ENCODE results near the gene ATP6V0D1.

The ATP6V0D1 gene

GRCh38 chr16:67451061-67451703 lies 29.8 kb downstream of the ATP6V0D1 start:
- POLR2A ChIA-PET: no interaction called here

DNA sequence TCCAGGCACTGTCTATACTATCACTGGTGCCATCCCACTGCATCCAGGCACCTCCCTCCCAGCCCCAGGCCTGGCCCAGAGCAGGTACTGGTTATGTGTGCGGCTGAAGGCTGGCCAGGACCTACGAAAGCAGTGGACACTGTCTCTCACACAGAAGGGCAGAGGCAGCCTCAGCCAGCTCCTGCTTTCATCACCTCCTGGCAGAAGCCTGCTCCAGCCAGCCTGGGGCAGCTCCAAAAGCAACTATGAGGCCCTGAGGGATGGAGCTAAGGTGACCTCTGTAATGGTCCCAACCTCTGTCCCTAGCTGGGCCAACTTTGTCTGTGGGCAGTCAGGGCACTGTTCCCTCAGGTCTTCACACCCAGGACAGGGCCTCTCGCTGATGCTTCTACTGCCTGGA lies 31.2 kb downstream of the ATP6V0D1 start:
- H3K4me3 ChIP-seq (ENCODE audit: low read depth, low read length): no peak overlapping the region
- H3K36me3 ChIP-seq (ENCODE audit: control insufficient read depth in 2 of 2, insufficient read depth in 1 of 2, low read length in 2 of 2): peaks cover 0 to 76% of the 10 kb centered on the region in 2 experiments; a peak in 1 of 3 replicates
- H3K27ac ChIP-seq (ENCODE audit: extremely low read depth, low read depth, low read length): no peak overlapping the region
- ChIA-PET POLR2A (interaction anchor here (0.7 kb wide), 1 partner anchor 33 kb away, joined by 3 read pairs; no protein-coding TSS in a partner anchor), CTCF (interaction anchor here (0.6 to 1.5 kb wide), 6 partner anchors 13 to 123 kb away, joined by 3 to 7 read pairs (median 3); partner anchors contain the start of genes ATP6V0D1, KCTD19 and LRRC36)
- no peaks in the 10 kb centered on the region for H3K9me3 ChIP-seq (ENCODE audit: control insufficient read depth, insufficient read depth, low read depth, low read length)
- no peaks in the 10 kb centered on the region for H3K4me1 ChIP-seq (ENCODE audit: control insufficient read depth, insufficient read depth, low read length)
- TF ChIP-seq, protein P1, sequence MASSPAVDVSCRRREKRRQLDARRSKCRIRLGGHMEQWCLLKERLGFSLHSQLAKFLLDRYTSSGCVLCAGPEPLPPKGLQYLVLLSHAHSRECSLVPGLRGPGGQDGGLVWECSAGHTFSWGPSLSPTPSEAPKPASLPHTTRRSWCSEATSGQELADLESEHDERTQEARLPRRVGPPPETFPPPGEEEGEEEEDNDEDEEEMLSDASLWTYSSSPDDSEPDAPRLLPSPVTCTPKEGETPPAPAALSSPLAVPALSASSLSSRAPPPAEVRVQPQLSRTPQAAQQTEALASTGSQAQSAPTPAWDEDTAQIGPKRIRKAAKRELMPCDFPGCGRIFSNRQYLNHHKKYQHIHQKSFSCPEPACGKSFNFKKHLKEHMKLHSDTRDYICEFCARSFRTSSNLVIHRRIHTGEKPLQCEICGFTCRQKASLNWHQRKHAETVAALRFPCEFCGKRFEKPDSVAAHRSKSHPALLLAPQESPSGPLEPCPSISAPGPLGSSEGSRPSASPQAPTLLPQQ (tag by site-specific recombination; IDR thresholded peaks at IDR 0.05): no peak
- TF ChIP-seq ZNF112 (tag by site-specific recombination; IDR thresholded peaks at IDR 0.05): no peak
- TF ChIP-seq ZNF114 (tag by site-specific recombination; IDR thresholded peaks at IDR 0.05): no peak
- no peak for TF ChIP-seq ZNF707 (tag by site-specific recombination; IDR thresholded peaks at IDR 0.05)
- no peak for TF ChIP-seq ZNF558 (tag by site-specific recombination; IDR thresholded peaks at IDR 0.05)
- TF ChIP-seq ZNF426 (tag by site-specific recombination; IDR thresholded peaks at IDR 0.05): no peak
- no peak for TF ChIP-seq CTCF (tag by site-specific recombination; IDR thresholded peaks at IDR 0.05)
- no peak for TF ChIP-seq ZNF837 (tag by site-specific recombination; IDR thresholded peaks at IDR 0.05)
- no peak for TF ChIP-seq ZFP41 (tag by site-specific recombination; IDR thresholded peaks at IDR 0.05; ENCODE audit: borderline replicate concordance)

More at GRCh38 chr16:67451061-67451703, 29.8 kb downstream of the ATP6V0D1 start:
- CTCF ChIA-PET: interaction anchor here (1.5 to 2.2 kb wide), 2 partner anchors 14 to 24 kb away, joined by 4 to 6 read pairs; no protein-coding TSS in a partner anchor
- Histone ChIP-seq H3K4me3 (ENCODE audit: low read depth, low read length) (no peak overlapping the region), H3K36me3 (ENCODE audit: control insufficient read depth in 2 of 2, insufficient read depth in 1 of 2, low read length in 2 of 2) (peaks cover 0 to 65% of the 10 kb centered on the region in 2 experiments; a peak in 1 of 3 replicates), H3K27ac (ENCODE audit: extremely low read depth, low read depth, low read length) (no peak overlapping the region), H3K9me3 (ENCODE audit: control insufficient read depth, insufficient read depth, low read depth, low read length) (no peaks in the 10 kb centered on the region), H3K4me1 (ENCODE audit: control insufficient read depth, insufficient read depth, low read length) (no peaks in the 10 kb centered on the region)
- TF ChIP-seq ZNF184 (tag by site-specific recombination; IDR thresholded peaks at IDR 0.05) (no peak), HOXC10 (CRISPR knock-in tag; IDR thresholded peaks at IDR 0.05) (no peak), GLI2 (tag by site-specific recombination; IDR thresholded peaks at IDR 0.05; ENCODE audit: borderline replicate concordance, low read depth) (no peak), ZNF48 (tag by site-specific recombination; IDR thresholded peaks at IDR 0.05) (no peak), ZNF175 (tag by site-specific recombination; IDR thresholded peaks at IDR 0.05) (no peak), ZNF394 (tag by site-specific recombination; IDR thresholded peaks at IDR 0.05; ENCODE audit: borderline replicate concordance) (no peak), EGR2 (tag by site-specific recombination; IDR thresholded peaks at IDR 0.05; ENCODE audit: low read depth) (no peak), ZNF146 (tag by site-specific recombination; IDR thresholded peaks at IDR 0.05) (no peak), ZNF548 (tag by site-specific recombination; IDR thresholded peaks at IDR 0.05) (no peak), ZNF214 (tag by site-specific recombination; IDR thresholded peaks at IDR 0.05; ENCODE audit: borderline replicate concordance) (no peak)
- TF ChIP-seq, protein P2, sequence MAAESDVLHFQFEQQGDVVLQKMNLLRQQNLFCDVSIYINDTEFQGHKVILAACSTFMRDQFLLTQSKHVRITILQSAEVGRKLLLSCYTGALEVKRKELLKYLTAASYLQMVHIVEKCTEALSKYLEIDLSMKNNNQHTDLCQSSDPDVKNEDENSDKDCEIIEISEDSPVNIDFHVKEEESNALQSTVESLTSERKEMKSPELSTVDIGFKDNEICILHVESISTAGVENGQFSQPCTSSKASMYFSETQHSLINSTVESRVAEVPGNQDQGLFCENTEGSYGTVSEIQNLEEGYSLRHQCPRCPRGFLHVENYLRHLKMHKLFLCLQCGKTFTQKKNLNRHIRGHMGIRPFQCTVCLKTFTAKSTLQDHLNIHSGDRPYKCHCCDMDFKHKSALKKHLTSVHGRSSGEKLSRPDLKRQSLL (tag by site-specific recombination; IDR thresholded peaks at IDR 0.05): no peak
- TF ChIP-seq, protein P3, sequence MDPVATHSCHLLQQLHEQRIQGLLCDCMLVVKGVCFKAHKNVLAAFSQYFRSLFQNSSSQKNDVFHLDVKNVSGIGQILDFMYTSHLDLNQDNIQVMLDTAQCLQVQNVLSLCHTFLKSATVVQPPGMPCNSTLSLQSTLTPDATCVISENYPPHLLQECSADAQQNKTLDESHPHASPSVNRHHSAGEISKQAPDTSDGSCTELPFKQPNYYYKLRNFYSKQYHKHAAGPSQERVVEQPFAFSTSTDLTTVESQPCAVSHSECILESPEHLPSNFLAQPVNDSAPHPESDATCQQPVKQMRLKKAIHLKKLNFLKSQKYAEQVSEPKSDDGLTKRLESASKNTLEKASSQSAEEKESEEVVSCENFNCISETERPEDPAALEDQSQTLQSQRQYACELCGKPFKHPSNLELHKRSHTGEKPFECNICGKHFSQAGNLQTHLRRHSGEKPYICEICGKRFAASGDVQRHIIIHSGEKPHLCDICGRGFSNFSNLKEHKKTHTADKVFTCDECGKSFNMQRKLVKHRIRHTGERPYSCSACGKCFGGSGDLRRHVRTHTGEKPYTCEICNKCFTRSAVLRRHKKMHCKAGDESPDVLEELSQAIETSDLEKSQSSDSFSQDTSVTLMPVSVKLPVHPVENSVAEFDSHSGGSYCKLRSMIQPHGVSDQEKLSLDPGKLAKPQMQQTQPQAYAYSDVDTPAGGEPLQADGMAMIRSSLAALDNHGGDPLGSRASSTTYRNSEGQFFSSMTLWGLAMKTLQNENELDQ (tag by site-specific recombination; IDR thresholded peaks at IDR 0.05; ENCODE audit: low read depth): no peak
- TF ChIP-seq, protein P4, sequence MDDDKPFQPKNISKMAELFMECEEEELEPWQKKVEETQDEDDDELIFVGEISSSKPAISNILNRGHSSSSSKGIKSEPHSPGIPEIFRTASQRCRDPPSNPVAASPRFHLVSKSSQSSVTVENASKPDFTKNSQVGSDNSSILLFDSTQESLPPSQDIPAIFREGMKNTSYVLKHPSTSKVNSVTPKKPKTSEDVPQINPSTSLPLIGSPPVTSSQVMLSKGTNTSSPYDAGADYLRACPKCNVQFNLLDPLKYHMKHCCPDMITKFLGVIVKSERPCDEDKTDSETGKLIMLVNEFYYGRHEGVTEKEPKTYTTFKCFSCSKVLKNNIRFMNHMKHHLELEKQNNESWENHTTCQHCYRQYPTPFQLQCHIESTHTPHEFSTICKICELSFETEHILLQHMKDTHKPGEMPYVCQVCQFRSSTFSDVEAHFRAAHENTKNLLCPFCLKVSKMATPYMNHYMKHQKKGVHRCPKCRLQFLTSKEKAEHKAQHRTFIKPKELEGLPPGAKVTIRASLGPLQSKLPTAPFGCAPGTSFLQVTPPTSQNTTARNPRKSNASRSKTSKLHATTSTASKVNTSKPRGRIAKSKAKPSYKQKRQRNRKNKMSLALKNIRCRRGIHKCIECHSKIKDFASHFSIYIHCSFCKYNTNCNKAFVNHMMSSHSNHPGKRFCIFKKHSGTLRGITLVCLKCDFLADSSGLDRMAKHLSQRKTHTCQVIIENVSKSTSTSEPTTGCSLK (tag by site-specific recombination; IDR thresholded peaks at IDR 0.05): no peak
- TF ChIP-seq, protein P5, sequence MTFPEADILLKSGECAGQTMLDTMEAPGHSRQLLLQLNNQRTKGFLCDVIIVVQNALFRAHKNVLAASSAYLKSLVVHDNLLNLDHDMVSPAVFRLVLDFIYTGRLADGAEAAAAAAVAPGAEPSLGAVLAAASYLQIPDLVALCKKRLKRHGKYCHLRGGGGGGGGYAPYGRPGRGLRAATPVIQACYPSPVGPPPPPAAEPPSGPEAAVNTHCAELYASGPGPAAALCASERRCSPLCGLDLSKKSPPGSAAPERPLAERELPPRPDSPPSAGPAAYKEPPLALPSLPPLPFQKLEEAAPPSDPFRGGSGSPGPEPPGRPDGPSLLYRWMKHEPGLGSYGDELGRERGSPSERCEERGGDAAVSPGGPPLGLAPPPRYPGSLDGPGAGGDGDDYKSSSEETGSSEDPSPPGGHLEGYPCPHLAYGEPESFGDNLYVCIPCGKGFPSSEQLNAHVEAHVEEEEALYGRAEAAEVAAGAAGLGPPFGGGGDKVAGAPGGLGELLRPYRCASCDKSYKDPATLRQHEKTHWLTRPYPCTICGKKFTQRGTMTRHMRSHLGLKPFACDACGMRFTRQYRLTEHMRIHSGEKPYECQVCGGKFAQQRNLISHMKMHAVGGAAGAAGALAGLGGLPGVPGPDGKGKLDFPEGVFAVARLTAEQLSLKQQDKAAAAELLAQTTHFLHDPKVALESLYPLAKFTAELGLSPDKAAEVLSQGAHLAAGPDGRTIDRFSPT (tag by site-specific recombination; IDR thresholded peaks at IDR 0.05): no peak
